ENCODE measurements around the gene CDC25B. TPM values are rescaled to one million over a fixed set of nuclear protein-coding genes. Genes with fewer than 3 reads are reported as not detected.

CDC25B gene
- total RNA-seq, 3 donors from 2014 or later = 18.1 to 25.0 (median 22.0) TPM

DNA sequence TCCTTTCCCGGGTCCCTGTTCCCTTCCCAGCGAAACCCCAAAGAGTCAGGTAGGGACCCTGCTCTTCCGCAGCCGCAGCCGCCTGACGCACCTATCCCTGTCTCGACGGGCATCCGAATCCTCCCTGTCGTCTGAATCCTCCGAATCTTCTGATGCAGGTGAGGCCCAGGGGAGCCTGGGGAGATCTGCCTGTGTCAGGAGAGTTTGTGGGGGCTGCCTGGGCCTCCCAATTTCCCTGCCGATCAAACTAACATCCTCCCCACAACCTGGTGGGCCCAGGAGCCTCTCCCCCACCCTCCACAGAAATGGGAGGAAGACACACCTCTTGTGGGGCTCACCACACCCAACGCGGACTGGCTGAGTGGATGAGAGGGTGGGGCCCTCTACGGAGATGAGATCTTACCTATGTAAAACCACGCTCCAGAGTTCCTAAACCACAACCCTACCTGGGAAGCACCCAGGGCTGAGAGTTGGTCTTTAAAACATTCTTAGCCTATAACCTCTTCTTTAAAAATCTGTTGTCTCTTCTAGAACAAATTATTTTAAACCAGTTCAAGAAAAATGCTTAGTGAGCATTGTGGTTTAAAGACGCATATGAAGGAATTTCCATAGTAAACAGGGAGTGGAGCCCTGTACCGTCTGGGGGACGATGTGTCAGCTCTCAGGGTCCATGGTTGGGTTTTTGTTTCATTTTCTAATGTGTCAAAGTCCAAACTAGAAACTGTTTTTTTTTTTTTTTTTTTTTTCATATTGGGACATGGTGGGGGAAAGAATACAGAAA is 1.7 kb downstream of the CDC25B start:
- Histone ChIP-seq H3K27me3 (no peaks in the 10 kb centered on the region), H3K4me1 (peaks cover 0 to 12% of the 10 kb centered on the region in 2 donors), H3K27ac (peak overlapping the region; percentile 26 to 97), H3K4me3 (peak overlapping the region; percentile 59 to 93 (median 69)), H3K36me3 (no peaks in the 10 kb centered on the region), H3K9me3 (no peaks in the 10 kb centered on the region)
- DNase-seq (ENCODE audit: low spot score in 2 of 2) = no peak
- intact Hi-C loops (cut with DNase I; ENCODE audit: low total_unique reads) = no loop called here
- TF ChIP-seq, protein P1, sequence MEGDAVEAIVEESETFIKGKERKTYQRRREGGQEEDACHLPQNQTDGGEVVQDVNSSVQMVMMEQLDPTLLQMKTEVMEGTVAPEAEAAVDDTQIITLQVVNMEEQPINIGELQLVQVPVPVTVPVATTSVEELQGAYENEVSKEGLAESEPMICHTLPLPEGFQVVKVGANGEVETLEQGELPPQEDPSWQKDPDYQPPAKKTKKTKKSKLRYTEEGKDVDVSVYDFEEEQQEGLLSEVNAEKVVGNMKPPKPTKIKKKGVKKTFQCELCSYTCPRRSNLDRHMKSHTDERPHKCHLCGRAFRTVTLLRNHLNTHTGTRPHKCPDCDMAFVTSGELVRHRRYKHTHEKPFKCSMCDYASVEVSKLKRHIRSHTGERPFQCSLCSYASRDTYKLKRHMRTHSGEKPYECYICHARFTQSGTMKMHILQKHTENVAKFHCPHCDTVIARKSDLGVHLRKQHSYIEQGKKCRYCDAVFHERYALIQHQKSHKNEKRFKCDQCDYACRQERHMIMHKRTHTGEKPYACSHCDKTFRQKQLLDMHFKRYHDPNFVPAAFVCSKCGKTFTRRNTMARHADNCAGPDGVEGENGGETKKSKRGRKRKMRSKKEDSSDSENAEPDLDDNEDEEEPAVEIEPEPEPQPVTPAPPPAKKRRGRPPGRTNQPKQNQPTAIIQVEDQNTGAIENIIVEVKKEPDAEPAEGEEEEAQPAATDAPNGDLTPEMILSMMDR (IDR thresholded peaks at IDR 0.05) = no peak
- no peak for TF ChIP-seq POLR2A (IDR thresholded peaks at IDR 0.05)
- TF ChIP-seq POLR2AphosphoS5 (IDR thresholded peaks at IDR 0.05) = no peak

DNA sequence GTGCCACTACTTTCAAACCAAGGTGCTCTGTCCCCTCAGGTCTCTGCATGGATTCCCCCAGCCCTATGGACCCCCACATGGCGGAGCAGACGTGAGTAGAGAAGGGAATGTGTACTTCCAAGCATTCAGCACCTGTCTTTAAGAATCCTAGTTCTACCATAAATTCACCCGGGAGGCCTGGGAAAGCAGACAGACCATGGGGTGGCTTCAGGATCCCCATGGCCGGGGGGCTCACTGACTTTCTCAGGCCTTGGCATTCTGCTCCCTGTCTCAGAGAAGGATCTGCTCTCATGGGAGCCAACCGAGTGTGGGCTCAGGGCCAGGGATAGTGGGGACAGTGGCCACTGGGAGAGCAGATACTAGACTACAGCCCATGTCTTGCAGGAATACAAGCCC is 2.3 kb downstream of the CDC25B start:
- TF ChIP-seq POLR2A (IDR thresholded peaks at IDR 0.05) = no peak
- TF ChIP-seq POLR2AphosphoS5 (IDR thresholded peaks at IDR 0.05) = no peak
- TF ChIP-seq, protein P1 (IDR thresholded peaks at IDR 0.05) = no peak
- no peaks in the 10 kb centered on the region for H3K9me3 ChIP-seq
- DNase-seq (ENCODE audit: low spot score in 2 of 2) = no peak
- H3K36me3 ChIP-seq = no peaks in the 10 kb centered on the region
- H3K4me1 ChIP-seq = peaks cover 0 to 12% of the 10 kb centered on the region in 2 donors
- intact Hi-C loops (cut with DNase I; ENCODE audit: low total_unique reads) = no loop called here
- H3K27me3 ChIP-seq = no peaks in the 10 kb centered on the region
- no peak overlapping the region for H3K4me3 ChIP-seq
- no peak overlapping the region for H3K27ac ChIP-seq

DNA sequence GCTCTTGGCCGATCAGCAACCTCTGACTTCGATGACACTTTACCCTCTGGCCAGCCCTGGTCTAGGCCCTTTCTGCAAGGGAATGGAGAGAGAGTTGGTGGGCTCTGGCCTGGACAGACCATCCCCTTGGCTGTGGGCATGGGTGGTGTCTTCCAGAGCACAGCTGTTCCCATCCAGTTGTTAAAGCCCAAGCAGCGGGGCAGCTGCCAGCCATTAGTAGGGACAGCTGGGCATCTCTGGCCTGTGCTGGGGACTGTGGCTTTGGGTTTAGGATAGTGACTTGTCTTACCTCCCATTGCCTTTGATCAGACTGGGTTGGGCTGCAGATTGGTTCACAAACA is 2.8 kb downstream of the CDC25B start:
- TF ChIP-seq POLR2A (IDR thresholded peaks at IDR 0.05) (no peak), POLR2AphosphoS5 (IDR thresholded peaks at IDR 0.05) (no peak)
- TF ChIP-seq, protein P1 (IDR thresholded peaks at IDR 0.05) = no peak
- intact Hi-C loops (cut with DNase I; ENCODE audit: low total_unique reads) = no loop called here
- DNase-seq (ENCODE audit: low spot score in 2 of 2) = no peak
- H3K9me3 ChIP-seq = no peaks in the 10 kb centered on the region
- no peak overlapping the region for H3K4me3 ChIP-seq
- H3K4me1 ChIP-seq = peaks cover 0 to 12% of the 10 kb centered on the region in 2 donors
- no peaks in the 10 kb centered on the region for H3K27me3 ChIP-seq
- no peaks in the 10 kb centered on the region for H3K36me3 ChIP-seq
- peak overlapping the region; percentile 25 to 48 for H3K27ac ChIP-seq

DNA sequence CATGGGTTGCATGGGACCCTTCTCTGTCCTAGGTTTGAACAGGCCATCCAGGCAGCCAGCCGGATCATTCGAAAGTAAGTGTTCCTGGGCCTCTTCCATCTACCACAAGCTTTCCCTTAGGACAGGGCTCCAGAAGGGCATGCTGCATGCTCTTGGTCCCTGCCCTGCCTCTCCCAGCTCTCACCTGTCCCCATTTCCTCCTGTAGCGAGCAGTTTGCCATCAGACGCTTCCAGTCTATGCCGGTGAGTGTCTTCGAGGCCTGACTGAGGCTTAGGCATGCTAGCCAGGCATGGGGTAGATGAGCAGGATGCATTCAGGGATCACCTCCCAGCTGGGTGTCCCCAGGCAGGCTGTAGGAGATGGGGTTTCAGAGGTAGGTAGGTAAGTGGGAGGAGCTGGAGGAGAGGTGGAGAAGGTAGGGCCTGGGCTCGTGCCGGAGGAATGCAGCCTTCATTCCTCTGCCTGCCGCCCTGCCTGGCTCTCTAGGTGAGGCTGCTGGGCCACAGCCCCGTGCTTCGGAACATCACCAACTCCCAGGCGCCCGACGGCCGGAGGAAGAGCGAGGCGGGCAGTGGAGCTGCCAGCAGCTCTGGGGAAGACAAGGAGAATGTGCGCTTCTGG is 4.3 kb downstream of the CDC25B start:
- intact Hi-C loops (cut with DNase I; ENCODE audit: low total_unique reads) = no loop called here
- TF ChIP-seq, protein P1 (IDR thresholded peaks at IDR 0.05) = no peak
- no peak for TF ChIP-seq POLR2A (IDR thresholded peaks at IDR 0.05)
- TF ChIP-seq POLR2AphosphoS5 (IDR thresholded peaks at IDR 0.05) = no peak
- H3K36me3 ChIP-seq = no peaks in the 10 kb centered on the region

DNA sequence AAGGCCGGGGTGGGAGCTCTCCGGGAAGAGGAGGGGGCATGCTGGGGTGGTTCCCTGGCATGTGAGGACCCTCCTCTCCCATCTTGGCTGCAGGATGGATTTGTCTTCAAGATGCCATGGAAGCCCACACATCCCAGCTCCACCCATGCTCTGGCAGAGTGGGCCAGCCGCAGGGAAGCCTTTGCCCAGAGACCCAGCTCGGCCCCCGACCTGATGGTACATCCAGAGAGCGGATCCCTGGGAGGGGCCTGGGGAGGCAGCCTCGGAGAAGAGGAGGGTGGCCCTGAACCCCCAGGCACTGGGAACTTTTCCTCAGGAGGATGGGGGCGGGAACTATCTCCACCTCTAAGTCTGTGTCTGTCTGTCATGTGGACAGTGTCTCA is 4.8 kb downstream of the CDC25B start:
- Histone ChIP-seq H3K36me3 (no peaks in the 10 kb centered on the region), H3K4me3 (no peak overlapping the region), H3K27ac (peak overlapping the region; percentile 91 to 95), H3K4me1 (peaks cover 1 to 12% of the 10 kb centered on the region in 2 donors), H3K9me3 (no peaks in the 10 kb centered on the region), H3K27me3 (no peaks in the 10 kb centered on the region)
- intact Hi-C loops (cut with DNase I; ENCODE audit: low total_unique reads) = no loop called here
- DNase-seq (ENCODE audit: low spot score in 2 of 2) = no peak
- TF ChIP-seq POLR2A (IDR thresholded peaks at IDR 0.05) = no peak

More for the DNA sequence above, 4.3 kb downstream of the CDC25B start:
- no peak for DNase-seq (ENCODE audit: low spot score in 2 of 2)
- H3K27ac ChIP-seq = peak overlapping the region in 1 of 2 donors; percentile 91
- no peaks in the 10 kb centered on the region for H3K9me3 ChIP-seq
- H3K27me3 ChIP-seq = no peaks in the 10 kb centered on the region
- peaks cover 0 to 12% of the 10 kb centered on the region in 2 donors for H3K4me1 ChIP-seq
- H3K4me3 ChIP-seq = no peak overlapping the region

Data from breast epithelium (tissue), 4 donors.